HG03439 (cell line): ENCODE results near the gene TTYH1.
"Not testable (repeated sequence)": the region's sequence is repeated elsewhere in the genome, so short reads cannot be mapped to it uniquely, and the experiment has no call there.

Source experiments
- ATAC-seq: cut with Tn5 transposase; IDR thresholded peaks from one replicate; pipeline ENCODE4 v1.9.1; 2021; ENCODE audit warnings: mild to moderate bottlenecking, moderate library complexity; ENCODE audit not compliant: unreplicated experiment

TTYH1 gene

DNA sequence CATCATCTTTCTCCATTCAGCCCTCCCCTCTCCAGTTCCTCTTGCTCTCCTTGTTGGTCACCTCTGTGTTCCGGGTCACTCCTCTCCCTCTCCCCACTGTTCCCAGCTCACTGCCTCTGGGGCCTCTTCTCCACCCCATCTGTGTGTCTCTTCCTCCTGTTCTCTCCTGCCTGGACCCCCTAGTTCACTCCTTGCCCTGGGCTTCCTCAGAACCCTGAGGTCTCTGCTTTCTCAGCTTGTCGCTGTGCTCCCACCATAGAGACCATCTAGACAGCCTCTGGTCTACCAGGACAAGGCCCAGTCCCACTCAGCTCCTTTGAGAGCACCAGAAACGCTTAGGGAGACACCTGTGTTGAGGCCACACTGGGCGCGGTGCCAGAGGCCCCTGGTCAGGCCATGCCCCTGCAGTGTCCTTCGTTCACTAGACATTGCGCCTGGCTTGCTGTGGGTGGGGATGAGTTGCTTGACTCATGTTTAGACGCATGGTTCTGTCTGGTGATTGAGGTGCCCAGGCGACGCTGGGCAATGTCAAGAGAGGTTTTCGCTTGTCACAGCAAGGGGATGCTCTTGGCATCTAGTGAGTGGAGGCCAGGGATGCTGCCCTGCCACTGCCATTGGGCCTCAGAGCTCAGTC, 43.5 kb downstream of the TTYH1 start:
- no peak for ATAC-seq

DNA sequence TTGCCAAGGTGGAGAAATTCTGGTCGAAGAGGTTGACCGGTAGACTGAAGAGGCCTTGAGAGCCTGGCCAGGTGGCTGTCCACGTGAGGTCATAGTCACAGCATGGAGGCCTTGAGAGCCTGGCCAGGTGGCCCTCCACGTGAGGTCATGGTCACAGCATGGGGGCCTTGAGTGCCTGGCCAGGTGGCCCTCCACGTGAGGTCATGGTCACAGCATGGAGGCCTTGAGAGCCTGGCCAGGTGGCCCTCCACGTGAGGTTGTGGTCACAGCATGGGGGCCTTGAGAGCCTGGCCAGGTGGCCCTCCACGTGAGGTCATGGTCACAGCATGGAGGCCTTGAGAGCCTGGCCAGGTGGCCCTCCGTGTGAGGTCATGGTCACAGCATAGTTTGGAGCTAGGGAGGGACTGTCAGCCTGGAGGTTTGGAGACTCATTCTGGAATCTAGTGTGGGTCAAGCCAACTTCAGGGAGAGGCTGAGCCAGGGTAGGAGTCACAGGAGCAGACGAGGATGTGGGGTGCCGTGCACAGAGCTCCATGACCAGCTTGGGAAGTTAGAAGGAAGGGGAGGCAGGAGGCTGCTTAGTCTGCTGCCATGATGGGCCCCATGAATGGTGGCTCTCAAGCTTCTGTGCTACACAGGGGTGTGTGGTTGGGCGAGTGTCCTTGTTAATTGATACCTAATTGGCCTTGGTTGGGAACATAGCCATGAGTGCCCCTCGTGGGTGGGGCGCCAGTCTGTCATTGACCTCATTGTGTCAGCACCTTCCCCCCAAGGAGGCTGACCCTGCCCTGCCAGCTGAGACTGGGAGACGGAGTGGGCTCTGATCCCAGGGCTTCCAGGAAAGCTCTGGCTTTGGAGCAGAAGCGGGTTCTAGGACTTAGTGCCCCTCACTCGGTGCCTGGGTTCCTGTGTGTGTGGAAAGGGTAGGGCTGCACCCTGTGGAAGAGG, 44.3 kb downstream of the TTYH1 start:
- no peak for ATAC-seq

DNA sequence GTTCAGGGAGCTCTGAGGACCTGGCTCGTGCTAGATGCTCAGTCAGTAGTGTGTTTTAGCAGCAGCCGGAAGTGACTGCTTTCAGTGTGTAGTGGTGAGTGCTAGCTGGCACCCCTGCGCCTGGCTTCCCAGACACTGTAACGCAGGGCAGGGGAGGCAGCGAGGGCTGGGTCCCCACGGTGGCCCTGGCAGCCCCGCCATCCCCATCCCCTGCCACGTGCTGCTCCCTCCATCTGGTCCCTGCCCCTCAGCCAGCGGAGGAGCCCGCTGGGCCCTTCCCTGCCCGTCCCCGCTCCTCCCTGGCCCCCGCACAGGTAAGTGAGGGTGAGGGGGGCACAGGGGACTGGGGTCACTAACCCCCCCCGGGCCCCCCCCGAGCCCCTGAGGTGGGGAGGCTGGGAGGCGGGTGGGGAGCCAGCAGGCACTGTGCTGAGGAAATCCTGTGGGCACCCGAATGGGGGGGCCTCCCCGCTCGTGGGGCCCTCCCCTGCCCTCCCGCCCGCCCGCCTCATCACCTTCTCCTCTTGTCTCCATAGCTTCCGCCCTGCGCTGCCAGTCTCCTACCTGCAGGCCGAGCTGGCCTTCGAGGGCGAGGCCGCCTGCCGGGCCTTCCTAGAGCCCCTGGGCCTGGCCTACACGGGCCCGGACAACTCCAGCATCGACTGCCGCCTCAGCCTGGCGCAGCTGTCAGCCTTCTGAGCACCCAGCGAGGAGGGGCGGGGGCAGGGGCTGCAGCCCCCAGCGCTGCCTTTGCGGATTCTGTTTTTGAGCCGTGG, 45.2 kb downstream of the TTYH1 start:
- ATAC-seq: no peak

DNA sequence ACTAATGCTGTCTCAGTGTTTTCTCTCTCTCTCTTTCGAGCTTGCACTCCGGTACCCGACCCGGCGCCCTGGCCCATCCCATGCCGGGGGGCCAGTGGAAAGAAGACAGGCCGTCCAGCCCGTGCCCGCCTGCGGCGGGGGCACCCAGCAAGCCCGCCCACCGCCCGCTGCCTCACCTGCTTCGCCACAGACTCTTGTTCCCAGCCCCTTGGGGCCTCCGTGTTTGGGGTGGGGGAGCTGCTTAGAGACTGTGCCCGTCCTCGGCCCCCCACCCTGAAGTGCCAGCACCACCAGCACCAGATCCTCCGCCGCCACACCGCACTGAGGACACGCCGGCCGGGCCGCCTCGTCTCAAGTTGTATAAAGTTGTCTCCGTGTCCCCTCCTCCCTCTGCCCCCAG, 45.9 kb downstream of the TTYH1 start:
- no peak for ATAC-seq

DNA sequence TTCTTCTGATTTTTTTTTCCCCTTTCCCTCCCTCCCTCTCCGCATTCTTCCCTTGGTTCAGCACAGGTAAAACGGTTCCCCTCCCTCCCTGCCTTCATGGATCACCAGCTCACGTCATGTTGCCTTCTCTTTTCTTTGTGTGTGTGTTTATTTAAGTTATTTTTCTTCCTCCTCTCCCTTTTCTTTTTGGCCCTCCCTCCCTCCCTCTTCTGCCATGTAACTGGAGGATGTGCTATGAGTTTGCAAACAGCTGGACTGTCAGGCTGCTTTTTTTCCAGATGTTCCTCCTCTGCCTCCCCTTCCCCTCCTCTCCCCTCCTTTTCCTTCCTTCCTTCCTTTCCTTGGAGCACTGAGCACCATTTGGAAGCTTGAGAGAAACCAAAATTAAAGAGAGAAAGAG, 46.3 kb downstream of the TTYH1 start:
- no peak for ATAC-seq

DNA sequence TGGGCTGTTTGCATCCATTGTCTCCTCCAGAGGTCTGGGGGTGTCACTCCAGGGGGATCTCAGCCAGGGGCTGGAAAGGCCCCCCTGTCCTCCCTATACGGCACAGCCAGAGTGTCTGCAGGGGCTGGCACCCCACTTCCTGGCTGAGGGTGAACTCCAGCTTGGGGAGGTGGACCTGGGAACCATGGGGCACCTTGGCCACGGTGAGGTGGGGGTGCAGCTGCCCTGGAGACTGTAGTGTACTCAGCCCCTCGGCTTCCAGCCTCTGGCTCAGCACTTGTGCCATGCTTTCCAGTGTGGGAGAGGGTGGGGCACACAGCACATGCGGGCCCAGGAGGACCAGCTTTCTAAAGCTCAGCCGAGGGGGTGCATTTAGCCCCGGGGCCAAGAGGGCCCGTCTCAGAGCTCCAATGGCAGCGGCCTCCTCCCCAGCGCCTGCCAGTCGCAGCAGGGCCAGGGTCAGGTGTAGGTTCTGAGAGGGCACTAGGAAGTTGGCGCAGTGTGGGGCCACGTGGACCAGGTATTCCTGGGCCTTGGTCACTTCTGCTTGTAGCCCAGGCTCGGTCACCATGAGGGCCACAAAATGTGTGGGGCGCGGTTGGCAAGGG, 46.9 kb downstream of the TTYH1 start:
- ATAC-seq: no peak

DNA sequence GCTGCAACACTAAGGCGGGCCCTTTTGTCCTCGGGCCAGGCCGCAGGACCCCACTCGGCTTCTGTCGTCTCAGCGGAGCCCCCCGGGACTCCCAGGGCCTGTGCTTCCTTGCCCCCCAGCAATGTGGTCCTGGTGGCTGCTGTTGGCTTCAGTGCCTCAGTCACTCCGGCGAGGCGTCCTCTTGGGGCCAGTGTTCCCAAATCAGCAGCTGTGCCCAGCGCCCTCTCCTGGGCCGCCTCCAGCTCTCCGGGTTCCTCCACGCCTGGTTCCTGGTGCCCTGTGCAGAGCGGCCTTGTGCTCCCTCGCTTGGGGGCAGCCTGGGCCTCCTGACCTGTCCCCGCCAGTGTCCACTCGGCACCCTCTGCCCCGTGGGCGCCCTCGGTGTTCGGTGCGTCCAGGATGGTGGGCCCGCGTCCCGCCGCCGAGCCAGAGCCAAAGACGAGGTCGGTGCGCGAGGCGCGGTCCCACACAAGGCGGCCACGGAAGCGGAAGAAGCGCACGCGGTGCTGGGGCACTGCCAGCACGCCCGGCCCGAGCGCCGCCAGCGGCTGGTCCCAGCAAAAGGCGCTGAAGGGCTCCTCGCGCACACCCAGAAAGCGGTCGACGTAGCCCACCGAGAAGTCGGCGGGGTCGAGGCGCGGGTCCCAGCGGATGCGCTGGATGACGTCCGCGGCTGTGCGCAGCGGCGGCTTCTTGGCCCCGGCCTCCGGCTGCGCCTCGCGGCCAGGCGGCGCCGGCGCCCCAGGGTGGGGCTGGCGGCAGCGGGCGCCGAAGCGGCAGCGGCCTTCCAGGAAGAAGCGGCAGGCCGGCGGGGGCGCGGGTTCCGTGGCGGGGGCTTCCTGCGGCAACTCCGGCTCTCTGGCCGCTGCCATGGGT, 47.6 kb downstream of the TTYH1 start:
- ATAC-seq: peak; percentile 22

DNA sequence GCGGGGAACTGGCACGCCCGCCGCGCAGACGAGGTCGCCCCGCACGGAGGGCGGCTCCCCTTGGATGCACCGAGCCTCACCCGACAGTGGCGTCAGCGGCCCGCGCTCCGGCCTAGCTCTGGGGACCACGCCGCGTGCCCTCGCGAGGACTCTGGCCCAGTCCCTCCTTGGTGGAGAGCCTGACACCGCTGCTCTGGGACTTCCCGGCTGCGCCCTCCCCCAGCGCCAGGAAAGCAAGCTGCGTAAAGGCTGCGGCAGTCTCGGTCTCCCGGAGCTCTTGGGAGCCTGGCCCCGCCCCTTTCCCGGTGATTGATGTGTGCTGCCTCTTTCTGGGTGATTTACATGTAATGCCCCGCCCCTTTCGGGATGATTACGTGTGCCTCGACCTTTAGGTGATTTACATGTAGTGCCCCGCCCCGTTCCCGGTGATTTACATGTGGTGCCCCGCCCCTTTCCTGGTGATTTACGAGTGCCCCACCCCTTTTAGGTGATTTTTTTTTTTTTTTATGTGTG, 48.3 kb downstream of the TTYH1 start, which contains the start of gene LENG9:
TSS of gene LENG9 (minus strand) at position 248 of the 513 bp plus-strand sequence. CDS start 252 bp downstream, outside the sequence.
- peak; percentile 55 for ATAC-seq

DNA sequence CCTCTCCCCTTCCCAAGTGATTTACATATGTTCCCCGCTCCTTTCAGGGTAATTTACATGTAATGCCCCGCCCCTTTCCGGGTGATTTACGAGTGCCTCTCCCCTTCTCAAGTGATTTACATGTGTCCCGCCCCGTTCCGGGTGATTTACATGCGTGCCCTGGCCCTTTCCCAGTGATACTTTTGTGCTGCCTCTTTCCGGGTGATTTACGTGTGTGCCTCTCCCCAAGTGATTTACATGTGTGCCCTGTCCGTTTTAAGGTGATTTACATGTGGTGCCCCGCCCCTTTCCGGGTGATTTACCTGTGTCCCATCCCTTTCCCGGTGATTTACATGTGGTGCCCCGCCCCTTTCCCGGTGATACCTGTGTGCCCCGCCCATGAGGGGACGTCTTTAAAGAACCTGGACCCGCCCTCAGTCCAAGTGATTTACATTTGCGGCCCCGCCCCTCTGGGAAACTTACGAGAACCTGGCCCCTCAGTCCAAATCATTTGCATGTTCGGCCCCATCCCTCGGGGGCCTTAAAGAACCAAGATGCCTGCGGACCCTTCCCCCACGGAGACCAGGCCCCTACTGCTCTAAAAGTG, 48.9 kb downstream of the TTYH1 start:
- peak; percentile 46 for ATAC-seq

DNA sequence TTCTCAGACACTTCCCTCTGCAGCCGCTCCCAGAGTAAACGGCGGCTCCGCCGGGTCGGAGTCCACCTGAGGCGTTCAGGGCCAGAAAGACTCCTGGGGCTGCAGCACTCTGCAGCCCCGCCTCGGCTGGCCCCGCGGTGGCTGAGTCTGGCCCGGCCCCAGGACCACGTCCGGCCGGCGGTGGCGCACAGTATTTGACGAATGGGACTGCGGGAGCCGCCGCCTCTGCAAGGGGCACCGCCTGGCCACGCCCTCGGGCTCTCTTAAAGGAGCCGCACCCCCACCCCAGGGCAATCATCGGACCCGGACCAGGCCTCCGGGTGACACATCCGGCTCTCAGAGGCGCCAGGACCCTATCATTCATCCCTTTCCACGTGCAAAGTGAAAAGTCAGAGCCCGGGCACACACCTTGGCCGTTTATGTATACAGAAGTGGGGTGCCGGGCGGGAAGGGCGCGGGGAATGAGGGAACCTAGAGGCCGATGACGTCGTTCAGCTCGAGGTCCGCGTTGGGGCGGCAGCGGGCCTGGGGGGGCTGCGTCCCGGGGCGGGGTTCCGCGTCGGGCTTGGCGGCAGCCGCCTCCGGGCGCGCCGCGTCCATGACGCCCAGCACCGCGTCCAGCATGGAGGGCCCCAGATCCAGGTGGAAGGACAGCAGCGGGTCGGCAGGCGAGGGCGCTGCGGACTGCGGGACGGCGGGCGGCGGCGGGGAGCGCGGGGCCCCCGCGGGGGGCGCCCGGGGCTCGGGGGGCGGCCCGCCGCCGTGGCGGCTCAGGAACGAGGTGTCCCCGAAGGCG, 49.6 kb downstream of the TTYH1 start:
- ATAC-seq: peak; percentile 33

DNA sequence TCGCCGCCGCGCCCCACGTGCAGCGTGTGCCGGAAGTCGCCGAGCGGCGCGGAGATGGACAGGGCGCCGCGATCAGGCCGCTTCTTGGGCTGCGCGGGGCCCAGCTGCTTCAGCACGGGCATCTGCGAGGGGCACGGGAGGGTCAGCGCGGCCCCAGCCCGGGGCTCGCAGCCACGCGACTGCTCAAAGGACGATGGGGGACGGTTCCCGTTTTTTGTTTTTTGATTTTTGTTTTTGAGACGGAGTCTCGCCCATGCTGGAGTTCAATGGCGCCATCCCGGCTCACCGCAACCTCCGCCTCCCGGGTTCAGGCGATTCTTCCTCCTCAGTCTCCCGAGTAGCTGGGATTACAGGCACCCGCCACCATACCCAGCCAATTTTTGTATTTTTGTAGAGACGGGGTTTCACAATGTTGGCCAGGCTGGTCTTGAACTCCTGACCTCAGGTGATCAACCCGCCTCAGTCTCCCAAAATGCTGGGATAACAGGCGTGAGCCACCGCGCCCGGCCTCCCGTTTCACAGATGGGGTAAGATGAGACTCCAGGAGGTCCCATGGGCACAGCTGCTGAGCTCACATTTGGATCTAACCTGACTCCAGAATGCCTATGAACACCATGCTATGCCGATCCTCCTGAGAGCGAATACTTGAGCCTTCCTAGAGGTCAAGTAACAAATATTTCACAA, 50.3 kb downstream of the TTYH1 start:
- ATAC-seq: no peak

DNA sequence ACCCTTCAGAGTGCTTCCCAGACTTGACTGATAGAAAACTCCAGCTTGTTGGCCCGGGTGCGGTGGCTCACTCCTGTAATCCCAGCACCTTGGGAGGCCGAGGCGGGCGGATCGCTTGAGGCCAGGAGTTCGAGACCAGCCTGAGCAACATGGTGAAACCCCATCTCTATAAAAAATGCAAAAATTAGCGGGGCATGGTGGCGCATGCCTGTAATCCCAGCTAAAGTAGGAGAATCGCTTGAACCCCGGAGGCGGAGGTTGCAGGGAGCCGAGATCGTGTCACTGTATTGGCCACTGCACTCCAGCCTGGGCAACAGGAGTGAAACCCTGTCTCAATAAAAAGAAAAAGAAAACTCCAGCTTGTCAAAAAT, 50.8 kb downstream of the TTYH1 start:
- not testable (repeated sequence) for ATAC-seq

DNA sequence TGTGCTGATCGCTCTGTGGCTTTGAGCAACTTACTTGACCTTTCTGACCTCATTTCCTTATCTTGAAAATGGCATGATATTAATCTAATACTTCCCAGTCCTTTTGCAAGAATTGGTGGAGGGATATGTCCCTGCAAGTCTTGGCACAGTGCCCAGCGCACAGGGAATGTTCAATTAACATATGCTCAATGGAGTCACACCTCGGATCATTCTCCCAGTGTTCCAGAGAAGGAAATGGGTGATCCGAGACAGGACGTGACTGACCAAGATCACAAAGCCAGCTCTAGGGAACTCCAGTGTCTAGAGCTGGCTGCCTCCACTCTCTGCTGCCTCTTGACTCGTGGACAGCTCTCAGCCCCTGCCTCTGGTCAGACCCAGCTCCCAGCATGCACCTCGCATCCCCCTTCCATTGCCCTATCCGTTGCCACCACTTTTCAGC, 54.3 kb downstream of the TTYH1 start:
- no peak for ATAC-seq

DNA sequence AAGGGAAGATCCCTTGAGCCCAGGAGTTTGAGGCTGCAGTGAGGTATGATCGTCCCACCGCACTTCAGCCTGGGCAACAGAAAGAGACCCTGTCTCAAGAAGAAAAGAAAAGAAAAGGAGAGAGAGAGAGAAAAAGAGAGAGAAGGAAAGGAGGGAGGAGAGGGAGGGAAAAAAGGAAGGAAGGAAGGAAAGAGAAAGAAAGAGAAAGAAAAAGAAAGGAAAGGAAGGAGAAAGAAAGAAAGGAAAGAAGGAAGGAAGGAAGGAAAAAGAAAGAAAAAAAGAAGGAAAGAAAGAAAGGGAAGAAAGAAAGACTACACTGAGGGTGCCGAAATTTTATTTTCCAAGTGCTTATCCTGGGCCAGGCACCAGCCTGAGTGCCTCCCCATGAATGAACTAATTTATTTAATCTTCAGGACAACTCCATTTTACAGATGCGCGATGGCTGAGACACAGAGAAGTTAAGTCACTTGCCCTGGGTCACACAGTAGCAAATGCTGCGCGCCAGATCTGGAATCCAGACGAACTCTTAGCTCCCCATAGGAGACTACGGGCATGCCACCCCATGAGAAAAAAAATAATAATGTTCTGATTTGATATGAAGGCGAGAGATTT, 55.1 kb downstream of the TTYH1 start:
- no peak for ATAC-seq

DNA sequence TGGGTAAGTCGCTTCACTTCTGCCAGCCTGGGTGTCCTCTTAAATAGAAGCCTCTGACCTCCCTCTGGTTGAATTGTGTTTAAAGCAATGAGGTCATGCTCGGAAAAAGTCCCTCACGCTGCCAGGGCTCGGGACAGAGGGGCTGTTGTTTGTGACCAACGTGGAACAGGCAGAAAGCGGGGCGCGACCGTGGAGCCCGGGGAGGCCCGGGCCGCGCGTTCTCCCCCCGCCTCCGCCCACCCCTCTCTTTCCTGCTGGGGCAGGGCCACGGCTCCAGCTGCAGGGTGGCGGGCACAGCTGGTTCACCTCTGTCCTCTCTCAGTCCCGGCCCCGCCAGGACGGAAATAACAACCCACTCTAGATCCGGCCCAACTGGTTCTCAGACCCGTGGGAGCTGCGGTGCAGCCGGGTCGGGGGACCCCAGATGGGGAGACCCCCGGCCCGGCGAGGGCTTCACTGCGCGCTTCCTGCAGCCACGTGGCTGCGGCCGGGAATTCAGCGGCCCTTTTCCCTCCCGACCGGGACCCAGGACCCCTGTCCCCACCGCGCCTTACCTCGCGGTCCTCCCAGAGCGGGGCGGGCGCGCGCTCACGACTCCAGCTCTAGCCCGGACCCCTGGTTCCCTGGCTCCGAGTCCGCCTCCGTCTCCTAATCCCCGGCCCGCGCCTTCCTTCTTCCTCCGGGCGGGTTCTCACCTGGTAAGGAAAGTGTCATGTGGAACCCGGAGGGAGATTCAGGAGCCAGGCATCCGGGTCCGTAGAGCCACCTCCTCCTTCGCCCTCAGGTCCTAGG, 55.9 kb downstream of the TTYH1 start:
- no peak for ATAC-seq

DNA sequence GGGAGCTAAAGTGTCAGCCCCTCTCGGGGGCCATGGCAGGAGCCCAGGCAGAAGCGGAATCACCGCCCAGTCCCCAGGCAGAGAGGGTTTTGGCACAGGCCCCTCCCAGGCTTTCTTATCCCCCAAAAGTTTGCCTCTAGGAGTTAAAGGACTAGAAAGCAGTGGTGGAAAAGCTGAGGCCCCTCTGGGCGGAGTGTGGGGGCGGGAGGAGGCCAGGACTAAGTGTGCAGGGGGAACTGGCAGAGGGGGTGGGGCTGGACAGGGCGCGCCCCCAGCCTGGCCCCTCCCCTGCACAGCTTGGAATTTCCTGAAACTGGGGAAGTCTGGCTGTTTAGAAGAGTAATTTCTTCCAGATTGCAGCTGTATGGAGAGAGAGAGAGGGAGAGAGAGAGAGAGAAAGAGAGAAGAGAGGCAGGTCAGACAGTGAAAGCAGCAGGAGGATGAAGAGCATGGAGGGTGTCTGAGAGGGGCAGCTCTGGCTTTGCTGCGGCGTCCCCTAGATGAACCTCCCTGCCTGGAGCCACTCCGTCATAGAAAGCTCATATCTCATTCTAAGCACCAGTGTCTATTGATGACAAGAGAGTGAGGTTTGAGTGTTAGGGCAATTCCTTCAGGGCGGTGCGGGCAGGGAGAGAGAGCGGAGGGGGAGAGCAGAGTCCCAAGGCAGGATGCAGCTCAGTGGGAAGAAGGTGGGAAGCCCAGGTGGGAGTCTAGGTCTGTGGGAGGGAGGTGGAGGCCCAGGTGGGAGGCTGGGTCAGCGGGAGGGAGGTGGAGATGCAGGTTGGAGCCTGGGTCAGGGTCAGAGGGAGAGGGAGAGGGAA, 58.0 kb downstream of the TTYH1 start, which contains the start of gene CDC42EP5:
TSS of gene CDC42EP5 (minus strand) at position 226 of the 821 bp plus-strand sequence. CDS start 7,749 bp downstream, outside the sequence.
- no peak for ATAC-seq
